HG02759 (cell line): ENCODE results near the gene CENPT.
"Not testable (repeated sequence)": the region's sequence is repeated elsewhere in the genome, so short reads cannot be mapped to it uniquely, and the experiment has no call there.

ENCODE experiments used
- ATAC-seq: cut with Tn5 transposase; IDR thresholded peaks from one replicate; pipeline ENCODE4 v1.9.1; 2021; ENCODE audit warnings: mild to moderate bottlenecking, moderate library complexity; ENCODE audit not compliant: unreplicated experiment

The CENPT gene

DNA sequence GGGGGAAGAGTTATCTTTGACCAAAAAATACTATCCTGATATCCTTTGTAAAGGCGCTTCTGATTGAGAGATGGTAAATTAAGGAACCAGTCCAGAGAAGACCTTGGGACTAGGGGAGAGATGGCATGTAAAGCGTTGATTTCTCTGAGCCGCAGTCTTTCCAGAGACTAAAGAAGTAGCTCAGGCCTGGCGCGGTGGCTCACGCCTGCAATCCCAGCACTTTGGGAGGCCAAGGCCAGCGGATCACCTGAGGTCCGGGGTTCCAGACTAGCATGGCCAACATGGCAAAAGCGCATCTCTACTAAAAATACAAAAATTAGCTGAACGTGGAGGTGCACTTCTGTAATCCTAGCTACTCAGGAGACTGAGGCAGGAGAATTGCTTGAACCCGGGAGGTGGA, 625 bp upstream of the CENPT start:
- no peak for ATAC-seq

DNA sequence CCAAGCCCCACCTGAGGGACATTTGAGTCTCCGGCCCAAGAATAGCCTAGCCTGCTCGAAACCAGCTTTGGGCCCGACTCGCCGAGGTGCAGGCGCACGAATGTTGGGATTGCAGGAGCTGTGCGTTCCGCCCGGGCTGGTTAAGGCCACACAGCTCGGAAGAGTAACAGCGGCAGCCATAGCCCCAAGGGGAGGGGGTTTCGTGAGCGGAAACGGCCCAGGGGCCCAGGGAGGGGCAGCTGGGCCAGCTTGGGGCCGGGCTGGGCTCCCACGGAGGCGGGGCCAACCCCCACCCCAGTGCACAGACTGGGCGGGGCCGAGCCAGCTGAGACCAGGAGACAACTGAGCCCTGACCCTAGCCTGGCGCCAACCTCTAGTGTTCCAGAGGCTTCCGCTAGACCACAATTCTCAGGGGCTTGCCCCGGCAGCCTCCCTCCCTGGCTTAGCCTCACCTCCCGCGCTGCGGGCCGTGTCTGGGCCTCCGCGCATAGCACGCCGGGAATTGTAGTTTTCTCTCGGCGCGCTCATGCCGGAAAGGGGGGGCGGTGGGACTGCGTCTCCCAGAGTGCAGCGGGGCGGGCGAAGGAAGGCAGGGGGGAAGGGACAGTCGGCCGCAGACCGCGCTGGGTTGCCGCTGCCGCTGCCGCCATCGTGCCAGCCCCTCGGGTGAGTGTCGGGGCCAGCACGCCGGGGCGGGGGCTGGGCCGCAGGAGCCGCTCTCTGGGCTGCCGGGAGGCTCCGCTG, 1.0 kb downstream of the CENPT start, which contains the start of gene NUTF2:
NUTF2 (plus strand) TSS at position 614 of the 744 bp plus-strand sequence. CDS start 18,198 bp downstream, outside the sequence.
- peak; percentile 62 for ATAC-seq

DNA sequence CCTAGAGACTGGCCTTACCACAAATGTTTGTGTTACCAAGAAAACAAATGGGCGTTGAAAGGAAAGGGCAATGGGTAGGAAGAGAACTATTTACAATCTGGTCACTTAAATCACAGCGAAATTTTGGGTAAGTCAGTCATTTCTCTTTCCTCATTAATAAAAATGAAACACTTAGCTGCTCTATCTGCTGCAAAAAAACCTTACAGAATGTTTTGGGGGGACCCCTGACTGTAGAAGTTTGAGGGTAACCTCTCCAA, 1.5 kb downstream of the CENPT start:
- no peak for ATAC-seq

DNA sequence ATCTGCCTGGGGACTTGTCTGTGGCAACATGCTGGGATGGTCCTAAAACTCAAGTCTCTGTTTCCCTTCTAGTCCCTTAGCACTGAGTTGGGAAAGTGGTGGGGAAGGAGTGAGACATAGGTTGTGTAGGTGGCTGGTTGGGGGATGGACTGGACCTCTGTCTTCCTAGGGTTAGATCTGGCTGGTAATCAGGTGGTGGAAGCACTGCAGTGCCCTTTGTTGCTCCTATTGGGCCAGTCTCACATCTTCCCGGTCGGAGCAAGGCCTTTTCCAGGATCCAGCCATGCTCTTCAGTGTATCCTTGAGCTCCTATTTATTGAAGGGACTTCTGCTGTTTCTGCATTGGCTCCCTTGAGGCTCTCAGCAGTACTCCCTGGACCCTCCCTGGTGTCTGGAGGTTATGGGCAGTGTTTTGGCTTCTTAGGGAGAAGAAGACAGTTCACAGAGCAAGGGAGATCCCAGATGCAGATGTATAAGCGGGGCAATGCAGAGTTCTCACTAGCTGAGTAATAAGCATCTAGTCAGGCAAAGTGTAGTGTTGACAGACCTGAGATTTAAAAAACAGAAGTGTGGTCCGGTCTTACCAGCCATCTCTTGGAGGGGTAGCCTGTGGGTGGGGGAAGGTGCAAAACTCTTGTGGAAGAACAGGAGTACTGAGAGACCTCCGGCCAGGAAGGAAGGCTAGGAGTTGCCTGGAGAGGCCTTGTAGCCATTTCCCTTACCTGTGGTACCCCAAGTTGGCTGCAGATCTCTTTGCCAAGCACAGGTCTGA, 2.0 kb downstream of the CENPT start:
- ATAC-seq = no peak

DNA sequence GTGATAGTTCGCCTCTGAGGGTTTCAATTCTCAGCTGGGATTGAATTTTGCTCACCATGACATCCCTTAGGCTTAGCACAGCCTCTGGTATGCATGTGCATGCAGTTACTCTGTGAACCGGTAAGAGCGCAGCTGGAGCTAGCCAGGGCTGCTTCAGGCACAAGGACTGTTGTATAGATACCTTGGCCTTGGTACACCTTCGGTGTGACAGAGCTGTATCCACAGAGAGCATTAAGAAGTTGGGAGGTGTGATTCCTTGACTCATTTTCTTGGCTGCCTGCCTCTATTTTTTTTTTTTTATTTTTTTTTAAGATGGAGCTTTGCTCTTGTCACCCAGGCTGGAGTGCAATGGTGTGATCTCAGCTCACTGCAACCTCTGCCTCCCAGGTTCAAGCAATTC, 3.0 kb downstream of the CENPT start:
- no peak for ATAC-seq

DNA sequence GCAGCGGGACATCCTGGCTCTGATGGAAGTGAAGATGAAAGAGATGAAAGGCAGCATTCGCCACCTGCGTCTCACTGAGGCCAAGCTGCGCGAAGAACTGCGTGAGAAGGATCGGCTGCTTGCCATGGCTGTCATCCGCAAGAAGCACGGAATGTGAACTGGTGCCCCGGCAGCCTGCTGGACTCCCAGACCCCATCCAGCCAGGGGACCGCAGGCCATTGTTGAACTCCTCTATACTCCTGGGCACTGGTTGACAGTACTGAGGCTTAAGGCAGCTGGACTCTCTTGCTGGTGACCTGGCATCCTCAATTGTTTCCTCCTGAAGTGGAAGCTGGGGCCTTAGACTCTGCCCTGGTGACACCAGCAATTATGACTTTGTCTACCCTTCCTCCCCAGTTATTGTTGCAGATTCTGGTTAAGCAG, 4.1 kb downstream of the CENPT start:
- no peak for ATAC-seq

DNA sequence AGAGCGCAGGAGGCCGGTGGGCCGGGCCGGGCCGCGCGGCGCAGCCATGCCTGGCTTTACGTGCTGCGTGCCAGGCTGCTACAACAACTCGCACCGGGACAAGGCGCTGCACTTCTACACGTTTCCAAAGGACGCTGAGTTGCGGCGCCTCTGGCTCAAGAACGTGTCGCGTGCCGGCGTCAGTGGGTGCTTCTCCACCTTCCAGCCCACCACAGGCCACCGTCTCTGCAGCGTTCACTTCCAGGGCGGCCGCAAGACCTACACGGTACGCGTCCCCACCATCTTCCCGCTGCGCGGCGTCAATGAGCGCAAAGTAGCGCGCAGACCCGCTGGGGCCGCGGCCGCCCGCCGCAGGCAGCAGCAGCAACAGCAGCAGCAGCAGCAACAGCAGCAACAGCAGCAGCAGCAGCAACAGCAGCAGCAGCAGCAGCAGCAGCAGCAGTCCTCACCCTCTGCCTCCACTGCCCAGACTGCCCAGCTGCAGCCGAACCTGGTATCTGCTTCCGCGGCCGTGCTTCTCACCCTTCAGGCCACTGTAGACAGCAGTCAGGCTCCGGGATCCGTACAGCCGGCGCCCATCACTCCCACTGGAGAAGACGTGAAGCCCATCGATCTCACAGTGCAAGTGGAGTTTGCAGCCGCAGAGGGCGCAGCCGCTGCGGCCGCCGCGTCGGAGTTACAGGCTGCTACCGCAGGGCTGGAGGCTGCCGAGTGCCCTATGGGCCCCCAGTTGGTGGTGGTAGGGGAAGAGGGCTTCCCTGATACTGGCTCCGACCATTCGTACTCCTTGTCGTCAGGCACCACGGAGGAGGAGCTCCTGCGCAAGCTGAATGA, 4.8 kb downstream of the CENPT start:
- ATAC-seq = peak; percentile 11

DNA sequence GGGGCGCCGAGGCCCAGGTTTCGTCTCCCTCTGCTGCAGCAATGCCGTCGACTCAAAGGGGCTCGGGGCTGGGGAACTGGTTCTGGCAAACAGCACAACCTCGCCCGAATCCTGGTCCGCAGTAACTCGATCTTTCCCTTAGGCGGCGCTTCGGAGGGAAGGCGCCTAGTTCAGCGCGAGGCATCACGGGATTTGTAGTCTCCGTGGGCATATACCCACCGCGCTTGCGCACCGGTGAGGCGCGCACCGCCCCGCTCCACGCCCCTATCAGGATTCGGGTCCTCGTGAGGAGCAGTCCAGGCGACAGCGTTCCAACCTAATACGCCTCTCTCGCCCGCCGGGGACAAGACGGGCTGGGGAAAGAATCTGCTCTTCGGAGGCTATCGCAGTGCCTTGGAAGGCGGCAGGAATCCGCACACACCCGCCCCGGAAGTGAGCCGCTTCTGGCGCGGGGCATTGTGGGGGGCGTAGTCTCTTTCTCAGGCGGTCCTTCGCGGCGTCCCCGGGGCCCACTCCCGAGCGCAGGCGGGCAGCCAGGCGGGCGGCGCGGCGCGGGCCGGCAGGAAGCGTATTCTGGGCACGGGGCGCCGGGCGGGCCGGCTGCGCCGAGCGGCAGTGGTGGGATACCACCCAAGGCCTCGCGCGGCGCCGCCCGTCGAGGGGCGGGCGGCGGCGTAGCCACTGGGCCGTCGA, 5.5 kb downstream of the CENPT start, which contains the start of gene THAP11:
THAP11 (plus strand) TSS at position 505 of the 693 bp plus-strand sequence. CDS start 235 bp downstream, outside the sequence.
- peak; percentile 51 for ATAC-seq

DNA sequence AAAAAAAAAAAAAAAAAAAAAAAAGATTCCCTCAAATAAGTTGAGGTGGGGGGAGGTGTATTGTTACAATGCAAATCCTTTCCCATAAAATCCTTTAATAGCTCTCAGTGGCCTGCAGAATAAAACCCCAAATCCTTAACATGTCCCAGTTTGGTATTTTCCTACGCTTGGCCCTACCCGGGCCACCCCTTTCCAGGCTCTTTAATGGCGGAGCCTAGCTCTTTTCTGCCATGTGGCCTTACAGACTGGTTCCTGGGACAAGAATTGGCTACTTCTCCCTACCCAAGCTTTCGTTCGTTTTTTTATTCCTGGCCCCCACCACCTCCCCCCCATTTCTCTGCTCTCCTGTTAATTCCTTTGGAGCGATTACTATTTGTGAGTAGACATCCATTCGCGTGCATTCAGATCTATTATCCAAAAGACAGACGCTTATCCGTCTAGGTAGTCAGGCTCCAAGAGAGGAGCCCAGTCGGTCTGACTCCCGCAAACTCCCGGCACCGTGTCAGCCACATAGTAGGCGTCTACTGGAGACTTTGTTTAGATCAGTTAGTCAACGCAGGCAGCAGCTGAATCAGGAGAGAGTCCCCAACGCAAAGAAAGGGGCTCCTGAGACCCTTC, 6.2 kb downstream of the CENPT start:
- ATAC-seq = no peak

DNA sequence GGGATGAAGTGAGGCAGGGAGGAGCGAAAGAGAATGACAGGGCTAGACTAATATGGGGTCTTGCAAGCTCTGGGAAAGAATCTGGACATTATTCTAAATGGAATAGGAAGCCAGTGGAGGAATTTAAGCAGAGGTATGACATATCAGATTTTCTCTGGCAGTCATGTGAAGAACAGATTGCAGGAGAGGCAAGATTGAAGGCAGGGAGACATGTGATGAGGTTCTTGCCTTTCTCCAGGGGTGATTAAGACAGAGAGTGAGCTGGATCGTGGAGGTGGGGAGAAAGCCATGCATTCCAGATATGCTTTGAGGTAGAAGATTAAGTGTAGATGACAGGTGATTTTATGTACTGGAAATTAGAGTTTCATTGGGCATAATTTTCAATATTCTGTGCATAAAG, 9.7 kb downstream of the CENPT start:
- no peak for ATAC-seq

DNA sequence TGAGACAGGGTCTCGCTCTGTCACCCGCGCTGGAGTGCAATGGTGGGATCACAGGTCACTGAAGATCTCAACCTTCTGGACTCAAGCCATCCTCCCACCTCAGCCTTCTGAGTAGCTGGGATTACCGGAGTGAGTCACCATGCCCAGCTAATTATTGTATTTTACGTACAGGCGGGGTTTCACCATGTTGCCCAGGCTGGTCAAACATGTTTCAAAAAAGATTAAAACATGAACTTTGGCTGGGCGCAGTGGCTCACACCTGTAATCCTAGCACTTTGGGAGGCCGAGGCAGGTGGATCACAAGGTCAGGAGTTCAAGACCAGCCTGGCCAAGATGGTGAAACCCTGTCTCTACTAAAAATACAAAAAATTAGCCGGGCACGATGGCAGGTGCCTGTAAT, 10.3 kb downstream of the CENPT start:
- not testable (repeated sequence) for ATAC-seq

DNA sequence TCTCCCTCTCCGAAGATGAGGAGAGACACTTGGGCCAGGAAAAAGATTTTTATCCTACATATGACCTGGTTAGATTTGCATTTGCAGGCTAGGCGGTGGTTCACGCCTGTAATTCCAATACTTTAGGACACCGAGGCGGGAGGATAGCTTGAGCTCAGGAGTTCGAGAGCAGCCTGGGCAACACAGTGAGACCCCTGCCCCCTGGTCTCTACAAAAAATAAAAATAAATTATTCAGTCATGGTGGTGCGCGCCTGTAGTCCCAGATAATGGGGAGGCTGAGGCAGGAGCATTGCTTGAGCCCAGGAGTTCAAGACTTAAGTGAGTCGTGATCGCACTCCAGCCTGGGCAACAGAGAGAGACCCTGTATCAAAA, 13.3 kb downstream of the CENPT start:
- ATAC-seq = no peak

DNA sequence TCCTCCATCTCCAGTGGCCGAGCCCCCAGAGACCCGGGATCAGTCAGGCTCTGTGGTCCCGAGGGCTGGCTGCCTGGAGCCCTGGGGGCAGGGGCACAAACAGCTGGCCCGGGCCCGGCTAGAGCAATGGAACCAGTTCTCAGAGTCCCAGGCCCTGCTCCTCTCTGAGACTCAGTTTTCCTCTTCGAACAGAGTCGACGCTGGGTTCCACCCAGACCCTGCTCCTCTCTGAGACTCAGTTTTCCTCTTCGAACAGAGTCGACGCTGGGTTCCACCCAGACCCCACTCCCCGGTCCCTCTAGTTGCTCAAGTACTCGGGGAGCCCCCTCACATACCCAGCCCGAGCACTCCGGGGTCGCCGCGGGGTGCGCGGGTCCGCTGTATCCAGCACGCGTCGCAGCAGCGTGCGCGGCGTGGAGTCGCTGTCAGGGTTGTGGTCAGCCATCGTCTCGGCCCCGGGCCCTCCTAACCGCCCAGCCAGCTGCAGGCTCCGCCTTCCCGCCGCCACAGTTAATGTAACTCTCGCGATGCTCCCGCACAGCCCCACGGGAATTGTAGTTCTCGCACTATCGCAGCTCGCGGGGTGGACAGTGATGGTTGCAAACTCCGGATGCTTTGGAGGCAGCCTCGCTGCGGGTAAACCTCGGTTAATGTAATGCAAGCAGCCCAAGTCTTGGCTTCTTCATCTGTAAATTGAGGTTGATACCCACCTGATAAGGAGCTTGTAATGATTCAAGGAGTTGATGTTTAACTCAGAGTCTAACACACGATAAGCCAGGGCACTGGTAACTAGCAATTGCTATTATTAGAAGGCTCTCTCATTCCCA, 13.9 kb downstream of the CENPT start:
- peak; percentile 98 for ATAC-seq

DNA sequence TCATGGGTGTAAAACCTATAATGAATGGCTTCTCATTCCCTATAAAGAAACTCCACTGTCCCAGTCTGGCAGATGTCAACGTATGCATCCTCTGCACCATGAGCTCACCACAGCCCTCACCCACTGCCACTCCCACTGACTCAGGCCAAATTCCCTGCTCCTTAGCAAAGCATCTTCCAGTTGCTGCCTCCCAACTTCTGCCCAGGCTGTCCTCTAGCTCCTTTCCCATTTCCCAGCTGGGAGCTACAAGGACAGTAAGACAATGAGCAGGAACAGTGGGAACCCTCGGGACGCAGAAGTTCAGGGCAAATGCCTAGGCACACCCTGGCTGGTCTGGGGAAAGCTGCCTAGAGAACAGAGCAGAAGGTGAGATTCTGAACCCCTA, 14.5 kb downstream of the CENPT start:
- no peak for ATAC-seq

DNA sequence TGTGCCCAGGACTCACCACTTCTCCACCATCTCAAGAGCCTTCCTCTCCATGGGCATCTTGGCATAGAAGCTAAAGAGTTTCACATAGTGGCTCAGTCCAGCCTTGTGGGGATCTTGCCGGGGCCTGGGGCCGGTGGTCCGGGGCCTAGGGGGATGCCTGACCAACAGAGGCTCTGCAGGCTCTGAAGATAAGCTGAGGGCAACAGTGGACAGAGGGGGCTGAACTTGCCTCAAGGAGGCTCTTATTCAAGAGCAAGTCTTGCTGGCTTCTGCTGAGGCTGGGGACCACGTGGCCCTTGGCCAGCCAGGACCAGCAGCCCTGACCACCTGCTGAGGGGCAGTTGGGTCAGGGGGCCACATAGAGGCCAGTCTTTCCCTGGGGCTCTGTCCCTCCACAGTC, 18.8 kb downstream of the CENPT start:
- no peak for ATAC-seq

DNA sequence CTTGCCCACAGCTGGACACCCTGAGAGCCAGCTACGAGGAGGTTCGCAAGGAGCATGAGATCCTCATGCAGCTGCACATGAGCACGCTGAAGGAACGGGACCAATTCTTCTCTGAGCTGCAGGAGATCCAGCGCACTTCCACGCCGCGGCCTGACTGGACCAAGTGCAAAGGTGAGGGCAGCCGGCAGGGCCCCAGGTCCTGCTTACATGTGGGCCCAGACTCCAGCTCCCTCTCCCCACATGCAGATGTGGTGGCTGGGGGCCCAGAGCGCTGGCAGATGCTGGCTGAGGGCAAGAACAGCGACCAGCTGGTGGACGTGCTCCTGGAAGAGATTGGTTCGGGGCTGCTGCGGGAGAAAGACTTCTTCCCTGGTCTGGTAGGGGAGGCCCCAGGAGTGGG, 21.6 kb downstream of the CENPT start:
- ATAC-seq = no peak

DNA sequence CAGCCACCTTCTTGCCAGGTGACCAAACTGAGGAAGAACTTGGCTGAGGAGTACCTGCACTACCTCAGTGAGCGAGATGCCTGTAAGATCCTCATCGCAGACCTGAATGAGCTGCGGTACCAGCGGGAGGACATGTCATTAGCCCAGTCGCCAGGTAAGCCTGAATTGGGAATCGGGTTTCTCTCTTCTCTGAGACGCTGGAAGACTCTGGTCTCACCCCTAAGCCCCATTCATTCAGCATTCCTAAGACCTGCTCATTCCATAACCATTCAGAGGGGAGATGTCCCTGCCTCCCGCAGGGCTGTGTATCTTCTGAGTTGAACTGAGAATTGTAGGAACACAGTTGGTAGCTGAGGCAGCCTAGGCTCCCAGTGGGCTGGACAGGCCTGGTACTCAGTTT, 22.4 kb downstream of the CENPT start:
- no peak for ATAC-seq

DNA sequence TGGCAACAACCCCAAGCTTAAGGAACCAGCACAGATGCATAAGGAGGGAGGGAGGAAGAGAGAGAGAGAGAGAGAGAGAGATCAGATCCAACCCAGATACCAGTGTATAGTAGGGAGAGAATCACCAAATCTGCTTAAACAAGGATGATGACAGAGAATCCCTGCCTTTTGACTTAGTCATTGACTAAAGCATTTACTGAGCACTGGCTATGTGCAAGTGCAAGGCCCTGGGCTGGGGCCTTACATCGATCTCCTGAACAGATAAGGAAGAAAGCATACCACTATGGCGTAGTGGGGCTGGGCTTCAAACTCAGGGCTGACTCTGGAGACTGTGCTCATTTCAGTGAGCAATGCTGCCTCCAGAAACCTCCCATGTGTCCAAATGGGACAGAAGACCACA, 25.0 kb downstream of the CENPT start:
- ATAC-seq = no peak

DNA sequence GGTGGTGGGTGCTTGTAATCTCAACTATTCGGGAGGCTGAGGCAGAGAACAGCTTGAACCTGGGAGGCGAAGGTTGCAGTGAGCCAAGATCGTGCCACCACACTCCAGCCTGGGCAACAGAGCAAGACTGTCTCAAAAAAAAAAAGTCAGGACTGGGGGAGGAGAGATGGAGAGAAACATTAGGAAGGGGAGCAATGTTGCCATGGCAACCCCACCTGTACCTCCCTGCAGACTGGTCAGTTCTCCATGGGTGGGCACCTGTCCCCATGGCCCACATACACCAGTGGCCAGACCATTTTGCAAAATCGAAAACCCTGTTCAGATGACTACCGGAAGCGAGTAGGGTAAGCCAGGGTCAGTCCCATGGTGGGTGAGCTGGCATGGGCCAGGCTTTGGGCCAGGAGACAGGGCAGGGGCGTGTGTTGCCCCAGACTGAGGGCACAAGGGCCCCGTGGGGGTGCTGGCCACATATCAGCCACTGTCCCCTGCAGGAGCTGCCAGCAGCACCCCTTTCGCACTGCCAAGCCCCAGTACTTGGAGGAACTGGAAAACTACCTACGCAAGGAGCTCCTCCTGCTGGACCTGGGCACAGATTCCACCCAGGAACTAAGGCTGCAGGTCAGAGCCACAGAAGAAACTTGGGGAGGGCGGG, 26.8 kb downstream of the CENPT start:
- ATAC-seq = no peak
